CD14-positive monocyte (primary cell): ENCODE results near the gene LTB4R2. TPM values are rescaled to one million over a fixed set of nuclear protein-coding genes. Genes with fewer than 3 reads are reported as not detected.

Source experiments
- DNase-seq, 3 donors: peaks; one replicate each; pipeline ENCODE4 v3.0.0-alpha.2; 2011 to 2022
- H2AFZ ChIP-seq: 2 replicates; pipeline ENCODE4 v1.6.0; 2012; ENCODE audit warnings: mild to moderate bottlenecking, low read depth, low read length, inconsistent platforms; ENCODE audit not compliant: insufficient read depth, poor library complexity, severe bottlenecking
- H3K27ac ChIP-seq, 2 donors: 1 replicate in 1 of 2; 2 replicates in 1 of 2; pipeline ENCODE4 v1.5.1; 2012 to 2013; ENCODE audit warnings: low read length in 2 of 2, control low read depth in 1 of 2, inconsistent platforms in 1 of 2, low read depth in 1 of 2, mild to moderate bottlenecking in 1 of 2
- H3K27me3 ChIP-seq, 2 donors: one replicate each; pipeline versions ENCODE4 v1.6.0 to v1.6.1; 2011 to 2013; ENCODE audit warnings: low read length in 2 of 2; ENCODE audit not compliant: control insufficient read depth in 2 of 2, insufficient read depth in 2 of 2
- H3K36me3 ChIP-seq, 2 donors: replicated peaks in 1 of 2; 1 replicate in 1 of 2; 2 replicates in 1 of 2; pipeline versions ENCODE4 v1.5.1 to v1.6.1; 2012 to 2013; ENCODE audit warnings: low read length in 2 of 2, control low read depth in 1 of 2, inconsistent platforms in 1 of 2, mild to moderate bottlenecking in 1 of 2; ENCODE audit not compliant: insufficient read depth in 2 of 2, control insufficient read depth in 1 of 2
- H3K4me1 ChIP-seq, 2 donors: 1 replicate in 1 of 2; 2 replicates in 1 of 2; pipeline versions ENCODE4 v1.5.1 to v1.6.1; 2012 to 2013; ENCODE audit warnings: low read length in 2 of 2, control low read depth in 1 of 2, inconsistent platforms in 1 of 2, mild to moderate bottlenecking in 1 of 2, moderate library complexity in 1 of 2; ENCODE audit not compliant: insufficient read depth in 2 of 2, control insufficient read depth in 1 of 2
- H3K4me2 ChIP-seq: replicated peaks from 2 replicates; pipeline ENCODE3; 2012; ENCODE audit warnings: low read length, moderate library complexity, mild to moderate bottlenecking; ENCODE audit not compliant: poor library complexity, severe bottlenecking; ENCODE audit errors: extremely low read depth
- H3K4me3 ChIP-seq, 3 experiments: fragments of 200-600 bp in 1 of 3; sonication (generic) in 1 of 3; replicated peaks in 1 of 3; 1 replicate in 2 of 3; 2 replicates in 1 of 3; pipeline ENCODE4 v1.5.1; 2011 to 2013; ENCODE audit warnings: low read length in 3 of 3, mild to moderate bottlenecking in 3 of 3, control low read depth in 2 of 3, low read depth in 2 of 3, inconsistent platforms in 1 of 3, moderate library complexity in 1 of 3
- H3K79me2 ChIP-seq: 2 replicates; pipeline ENCODE4 v1.6.0; 2012; ENCODE audit warnings: mild to moderate bottlenecking, control low read depth, inconsistent platforms, low read length, moderate library complexity; ENCODE audit not compliant: insufficient read depth
- H3K9ac ChIP-seq: 2 replicates; pipeline ENCODE4 v1.6.0; 2017; ENCODE audit warnings: low read length, mild to moderate bottlenecking; ENCODE audit not compliant: insufficient read depth, poor library complexity, severe bottlenecking
- H3K9me3 ChIP-seq, 2 donors: replicated peaks in 1 of 2; 1 replicate in 1 of 2; 2 replicates in 1 of 2; pipeline versions ENCODE4 v1.5.1 to v1.6.1; 2012 to 2013; ENCODE audit warnings: low read length in 2 of 2, control low read depth in 1 of 2; ENCODE audit not compliant: control insufficient read depth in 1 of 2, insufficient read depth in 1 of 2
- H4K20me1 ChIP-seq: 2 replicates; pipeline ENCODE4 v1.6.0; 2012; ENCODE audit warnings: mild to moderate bottlenecking, low read length, control low read depth, moderate library complexity; ENCODE audit not compliant: insufficient read depth
- H3K27ac Mint-ChIP-seq, 7 donors: one replicate each; pipeline ENCODE4 v1.8.0; 2020; ENCODE audit warnings: mild to moderate bottlenecking in 7 of 7, mixed read lengths in 7 of 7, moderate library complexity in 6 of 7, inconsistent platforms in 2 of 7
- H3K27me3 Mint-ChIP-seq, 3 donors: one replicate each; pipeline ENCODE4 v1.8.0; 2021 to 2022; ENCODE audit warnings: low read depth in 3 of 3, mild to moderate bottlenecking in 3 of 3, mixed read lengths in 3 of 3, moderate library complexity in 3 of 3, inconsistent platforms in 1 of 3
- H3K36me3 Mint-ChIP-seq, 2 donors: one replicate each; pipeline ENCODE4 v1.8.0; 2020; ENCODE audit warnings: mixed read lengths in 2 of 2, inconsistent platforms in 1 of 2, mild to moderate bottlenecking in 1 of 2
- H3K4me1 Mint-ChIP-seq: one replicate; pipeline ENCODE4 v1.8.0; 2020; ENCODE audit warnings: mild to moderate bottlenecking, mixed read lengths
- H3K4me3 Mint-ChIP-seq, 2 donors: one replicate each; pipeline ENCODE4 v1.8.0; 2020; ENCODE audit warnings: mild to moderate bottlenecking in 2 of 2, mixed read lengths in 2 of 2, moderate library complexity in 1 of 2
- H3K9me3 Mint-ChIP-seq, 7 donors: one replicate each; pipeline ENCODE4 v1.8.0; 2020 to 2022; ENCODE audit warnings: mixed read lengths in 7 of 7, mild to moderate bottlenecking in 6 of 7, moderate library complexity in 6 of 7, inconsistent platforms in 2 of 7
- WGBS: methylation state at CpG from one replicate; pipeline ENCODE4 v1.1.5; 2013; ENCODE audit warnings: missing lambda C conversion rate; ENCODE audit not compliant: insufficient coverage; 5-methylcytosine and 5-hydroxymethylcytosine counted together
- intact Hi-C, 2 donors: fragments of 100-400 bp; cut with micrococcal nuclease; formaldehyde crosslinking; loops; one replicate each; pipeline versions ENCODE4 v1.15.0 to v1.15.1; 2023
- polyA plus RNA-seq, 3 donors: library from polyadenylated mRNA; depleted of rRNA in 1 of 3; unstranded in 2 of 3; stranded (reverse) in 1 of 3; fragments of 300-500 nt in 2 of 3; fragments of >200 nt in 1 of 3; fragmentation: Illumina TruSeq in 2 of 3; gene quantifications; 1 replicate in 2 of 3; 2 replicates in 1 of 3; pipeline ENCODE4 v1.2.3, GENCODE V29; 2012 to 2021
- TF ChIP-seq, protein P1 (sequence below): fragments of 200-600 bp; IDR thresholded peaks from one replicate; pipeline ENCODE4 v1.8.0; 2022; ENCODE audit warnings: antibody characterized with exemption, mild to moderate bottlenecking

LTB4R2 gene
- polyA plus RNA-seq, 3 donors, result 2.7 to 25.1 (median 2.9) TPM

DNA sequence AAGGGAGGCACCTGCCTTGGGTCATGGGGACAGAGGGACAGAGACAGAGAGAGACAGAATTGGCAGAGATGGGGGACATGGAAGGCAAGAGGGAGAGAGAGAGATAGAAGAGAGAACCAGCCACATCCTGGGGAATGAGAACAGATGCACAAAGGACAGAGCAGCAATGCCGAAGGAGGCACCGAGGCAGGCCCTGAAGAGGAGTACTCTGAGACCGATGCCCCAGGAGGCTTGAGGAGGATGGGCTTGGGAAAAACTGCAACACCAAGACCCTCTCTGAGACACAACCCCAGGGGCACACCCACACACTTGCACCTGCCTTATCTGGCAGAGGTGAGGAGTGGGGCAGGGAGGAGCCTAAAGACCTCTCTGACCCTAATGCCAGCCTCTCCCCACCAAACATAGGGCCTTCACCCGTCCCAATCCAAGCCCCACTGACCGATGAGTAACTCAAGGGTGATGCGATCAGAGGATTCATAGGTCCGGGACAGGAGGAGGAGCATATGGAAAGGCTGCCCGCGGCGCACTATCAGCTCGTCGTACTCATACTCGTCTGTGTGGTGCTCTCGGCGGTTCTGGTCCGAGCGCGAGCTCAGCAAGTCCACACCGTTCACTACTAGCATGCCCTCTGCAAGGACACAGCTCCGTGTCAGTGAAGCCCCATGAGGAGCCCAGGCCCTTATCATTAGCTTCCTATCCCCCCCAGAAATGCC lies 48.5 kb upstream of the LTB4R2 start:
- 95% methylated on average over 14 of the region's 20 CpGs for WGBS
- peak overlapping the region in 4 of 7 donors; percentile 4 to 73 (median 44) for H3K27ac Mint-ChIP-seq
- intact Hi-C loops, result no loop called here

DNA sequence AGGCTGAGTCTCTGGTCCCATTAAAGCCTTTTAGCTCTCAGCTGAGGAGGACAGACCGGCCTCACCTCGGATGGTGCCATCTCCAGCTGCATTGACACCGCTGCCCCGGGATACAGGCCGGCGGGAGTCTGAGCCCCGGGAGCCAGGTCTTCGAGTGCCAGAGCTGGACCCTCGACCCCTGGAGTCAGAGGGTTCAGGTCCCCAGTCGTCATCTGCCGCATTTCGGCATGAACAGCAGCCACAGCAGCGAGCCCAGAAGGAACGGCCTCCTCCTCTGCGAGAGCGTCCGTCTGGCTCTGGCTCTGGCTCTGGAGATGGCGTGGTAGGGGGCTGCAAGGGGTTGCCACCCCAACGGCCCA lies 48.0 kb upstream of the LTB4R2 start:
- Histone ChIP-seq H3K27ac (no peak overlapping the region), H3K9me3 (no peaks in the 10 kb centered on the region), H3K27me3 (no peaks in the 10 kb centered on the region), H3K9ac (no peak overlapping the region), H4K20me1 (no peaks in the 10 kb centered on the region), H3K79me2 (no peaks in the 10 kb centered on the region), H3K4me2 (no peak overlapping the region), H2AFZ (no peak overlapping the region), H3K4me3 (no peak overlapping the region), H3K4me1 (no peaks in the 10 kb centered on the region), H3K36me3 (peaks cover 49 to 84% of the 10 kb centered on the region in 2 donors)
- TF ChIP-seq, protein P1, sequence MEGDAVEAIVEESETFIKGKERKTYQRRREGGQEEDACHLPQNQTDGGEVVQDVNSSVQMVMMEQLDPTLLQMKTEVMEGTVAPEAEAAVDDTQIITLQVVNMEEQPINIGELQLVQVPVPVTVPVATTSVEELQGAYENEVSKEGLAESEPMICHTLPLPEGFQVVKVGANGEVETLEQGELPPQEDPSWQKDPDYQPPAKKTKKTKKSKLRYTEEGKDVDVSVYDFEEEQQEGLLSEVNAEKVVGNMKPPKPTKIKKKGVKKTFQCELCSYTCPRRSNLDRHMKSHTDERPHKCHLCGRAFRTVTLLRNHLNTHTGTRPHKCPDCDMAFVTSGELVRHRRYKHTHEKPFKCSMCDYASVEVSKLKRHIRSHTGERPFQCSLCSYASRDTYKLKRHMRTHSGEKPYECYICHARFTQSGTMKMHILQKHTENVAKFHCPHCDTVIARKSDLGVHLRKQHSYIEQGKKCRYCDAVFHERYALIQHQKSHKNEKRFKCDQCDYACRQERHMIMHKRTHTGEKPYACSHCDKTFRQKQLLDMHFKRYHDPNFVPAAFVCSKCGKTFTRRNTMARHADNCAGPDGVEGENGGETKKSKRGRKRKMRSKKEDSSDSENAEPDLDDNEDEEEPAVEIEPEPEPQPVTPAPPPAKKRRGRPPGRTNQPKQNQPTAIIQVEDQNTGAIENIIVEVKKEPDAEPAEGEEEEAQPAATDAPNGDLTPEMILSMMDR, result no peak
- no peak overlapping the region for H3K27ac Mint-ChIP-seq
- no peak for DNase-seq
- no peak overlapping the region for H3K4me3 Mint-ChIP-seq
- 98% methylated on average over 17 of the region's 19 CpGs for WGBS
- H3K27me3 Mint-ChIP-seq, result peaks cover 0 to 3% (median 2%) of the 10 kb centered on the region in 3 donors
- peaks cover 67 to 84% of the 10 kb centered on the region in 2 donors for H3K36me3 Mint-ChIP-seq
- intact Hi-C loops, result no loop called here
- no peaks in the 10 kb centered on the region for H3K9me3 Mint-ChIP-seq
- peaks cover under 1% of the 10 kb centered on the region for H3K4me1 Mint-ChIP-seq

More for the DNA sequence above, 48.5 kb upstream of the LTB4R2 start:
- Mint-ChIP-seq H3K36me3 (peaks cover 67 to 84% of the 10 kb centered on the region in 2 donors), H3K9me3 (no peaks in the 10 kb centered on the region), H3K4me3 (no peak overlapping the region), H3K27me3 (peaks cover 0 to 2% (median 1%) of the 10 kb centered on the region in 3 donors), H3K4me1 (no peaks in the 10 kb centered on the region)
- Histone ChIP-seq H3K27ac (no peak overlapping the region), H3K9me3 (no peaks in the 10 kb centered on the region), H3K9ac (no peak overlapping the region), H3K4me1 (no peaks in the 10 kb centered on the region), H4K20me1 (no peaks in the 10 kb centered on the region), H3K36me3 (peaks cover 44 to 80% of the 10 kb centered on the region in 2 donors), H3K27me3 (no peaks in the 10 kb centered on the region), H3K4me2 (no peak overlapping the region), H3K4me3 (no peak overlapping the region), H2AFZ (no peak overlapping the region), H3K79me2 (no peaks in the 10 kb centered on the region)
- no peak for DNase-seq
- TF ChIP-seq, protein P1, result no peak
